DOHH2 (cell line): Measurements from ENCODE around the gene ZNF503.

Experiments used
- H3F3A ChIP-seq: fragments of 200-600 bp; sonication (generic), shearing (Covaris generic); 2 replicates; pipeline ENCODE4 v1.6.0; 2016; ENCODE audit warnings: antibody characterized with exemption, mild to moderate bottlenecking; ENCODE audit not compliant: control insufficient read depth, insufficient read depth
- H3K27ac ChIP-seq: fragments of 200-600 bp; sonication (generic); 2 replicates; pipeline ENCODE4 v1.5.1; 2014; ENCODE audit warnings: low read depth, mild to moderate bottlenecking, low read length, moderate library complexity
- H3K27me3 ChIP-seq: fragments of 200-600 bp; sonication (generic); 2 replicates; pipeline ENCODE4 v1.6.1; 2014; ENCODE audit warnings: mild to moderate bottlenecking, low read length, mixed read lengths; ENCODE audit not compliant: control insufficient read depth
- H3K36me3 ChIP-seq: fragments of 200-600 bp; sonication (generic); 2 replicates; pipeline ENCODE4 v1.6.1; 2014; ENCODE audit warnings: mild to moderate bottlenecking, low read length, moderate library complexity, mixed read lengths; ENCODE audit not compliant: control insufficient read depth
- H3K4me1 ChIP-seq: fragments of 200-600 bp; sonication (generic); 2 replicates; pipeline ENCODE4 v1.6.1; 2014; ENCODE audit warnings: mild to moderate bottlenecking, low read length, mixed read lengths; ENCODE audit not compliant: control insufficient read depth
- H3K4me2 ChIP-seq: fragments of 200-600 bp; sonication (generic); 2 replicates; pipeline ENCODE4 v1.6.0; 2014; ENCODE audit warnings: mild to moderate bottlenecking, low read length, moderate library complexity
- H3K4me3 ChIP-seq: fragments of 200-600 bp; sonication (generic); 2 replicates; pipeline ENCODE4 v1.5.1; 2014; ENCODE audit warnings: mild to moderate bottlenecking, low read length, mixed read lengths
- H3K79me2 ChIP-seq: fragments of 200-600 bp; sonication (generic); 2 replicates; pipeline ENCODE4 v1.6.1; 2014; ENCODE audit warnings: mild to moderate bottlenecking, low read length, mixed read lengths; ENCODE audit not compliant: control insufficient read depth
- H3K9me2 ChIP-seq: fragments of 200-600 bp; sonication (generic); replicated peaks from 2 replicates; pipeline ENCODE4 v1.6.1; 2014; ENCODE audit warnings: mild to moderate bottlenecking, low read length, mixed read lengths; ENCODE audit not compliant: control insufficient read depth
- H3K9me3 ChIP-seq: fragments of 200-600 bp; sonication (generic); 2 replicates; pipeline ENCODE4 v1.6.1; 2014; ENCODE audit warnings: antibody characterized with exemption, low read length, mixed read lengths; ENCODE audit not compliant: control insufficient read depth, insufficient read depth
- H4K20me1 ChIP-seq: fragments of 200-600 bp; sonication (generic); 2 replicates; pipeline ENCODE4 v1.6.0; 2014; ENCODE audit warnings: low read depth, mild to moderate bottlenecking, antibody characterized with exemption, low read length, moderate library complexity; ENCODE audit not compliant: control insufficient read depth, insufficient read depth
- CTCF ChIP-seq: fragments of 200-600 bp; sonication (generic); IDR thresholded peaks from one replicate; pipeline ENCODE4 v1.5.1; 2014; ENCODE audit warnings: antibody characterized with exemption, mild to moderate bottlenecking, low read depth, low read length; ENCODE audit not compliant: poor library complexity, severe bottlenecking
- EZH2phosphoT487 ChIP-seq: fragments of 200-600 bp; sonication (generic); IDR thresholded peaks from 2 replicates; pipeline ENCODE4 v1.6.1; 2017; ENCODE audit warnings: borderline replicate concordance, mild to moderate bottlenecking, antibody characterized with exemption, low read length, moderate library complexity, mixed read lengths

The ZNF503 gene

GRCh38 chr10:75418712-75419111 lies 17.1 kb upstream of the ZNF503 start:
- no peaks in the 10 kb centered on the region for H3K9me3 ChIP-seq
- no peaks in the 10 kb centered on the region for H3K4me1 ChIP-seq
- no peaks in the 10 kb centered on the region for H3K27me3 ChIP-seq
- H4K20me1 ChIP-seq, result no peaks in the 10 kb centered on the region
- TF ChIP-seq EZH2phosphoT487, result no peak
- TF ChIP-seq CTCF, result no peak
- H3K4me3 ChIP-seq, result no peak overlapping the region
- no peak overlapping the region for H3K27ac ChIP-seq
- H3K79me2 ChIP-seq, result no peaks in the 10 kb centered on the region
- no peak overlapping the region for H3K4me2 ChIP-seq
- no peaks in the 10 kb centered on the region for H3K36me3 ChIP-seq
- H3F3A ChIP-seq, result no peaks in the 10 kb centered on the region
- no peaks in the 10 kb centered on the region for H3K9me2 ChIP-seq

- no peak overlapping the region for H3K27ac ChIP-seq
- no peak overlapping the region for H3K4me3 ChIP-seq
- no peaks in the 10 kb centered on the region for H3K27me3 ChIP-seq
- H4K20me1 ChIP-seq, result no peaks in the 10 kb centered on the region
- H3K4me1 ChIP-seq, result no peaks in the 10 kb centered on the region
- no peak overlapping the region for H3K4me2 ChIP-seq
- H3K36me3 ChIP-seq, result no peaks in the 10 kb centered on the region
- H3K9me3 ChIP-seq, result no peaks in the 10 kb centered on the region
- H3K9me2 ChIP-seq, result no peaks in the 10 kb centered on the region
- H3K79me2 ChIP-seq, result no peaks in the 10 kb centered on the region
- H3F3A ChIP-seq, result no peaks in the 10 kb centered on the region
- TF ChIP-seq EZH2phosphoT487 (no peak), CTCF (no peak)
Observed at GRCh38 chr10:75418293-75418692, 16.7 kb upstream of the ZNF503 start.

- no peak for TF ChIP-seq EZH2phosphoT487
- no peak for TF ChIP-seq CTCF
- H3K36me3 ChIP-seq, result no peaks in the 10 kb centered on the region
- no peaks in the 10 kb centered on the region for H4K20me1 ChIP-seq
- H3K27me3 ChIP-seq, result no peaks in the 10 kb centered on the region
- H3K79me2 ChIP-seq, result no peaks in the 10 kb centered on the region
- no peaks in the 10 kb centered on the region for H3K9me2 ChIP-seq
- no peak overlapping the region for H3K4me3 ChIP-seq
- no peaks in the 10 kb centered on the region for H3F3A ChIP-seq
- H3K27ac ChIP-seq, result no peak overlapping the region
- H3K9me3 ChIP-seq, result no peaks in the 10 kb centered on the region
- no peaks in the 10 kb centered on the region for H3K4me1 ChIP-seq
- H3K4me2 ChIP-seq, result no peak overlapping the region
Observed at GRCh38 chr10:75417522-75417927, 16.0 kb upstream of the ZNF503 start.

- Histone ChIP-seq H3K27me3 (no peaks in the 10 kb centered on the region), H3K4me2 (no peak overlapping the region), H3K36me3 (no peaks in the 10 kb centered on the region), H3K4me1 (no peaks in the 10 kb centered on the region), H3K4me3 (no peak overlapping the region), H3K9me3 (no peaks in the 10 kb centered on the region), H3K27ac (no peak overlapping the region), H3K79me2 (no peaks in the 10 kb centered on the region), H3F3A (no peaks in the 10 kb centered on the region), H4K20me1 (no peaks in the 10 kb centered on the region), H3K9me2 (no peaks in the 10 kb centered on the region)
- TF ChIP-seq CTCF, result no peak
- TF ChIP-seq EZH2phosphoT487, result no peak
Observed at GRCh38 chr10:75414527-75414926, 13.0 kb upstream of the ZNF503 start.
